HepG2 (cell line): Measurements from ENCODE around the gene PPM1M. TPM values are rescaled to one million over a fixed set of nuclear protein-coding genes. Genes with fewer than 3 reads are reported as not detected.

Experiments
- CTCF ChIP-seq: sonication (generic); formaldehyde crosslinking; IDR thresholded peaks from 2 replicates; pipeline ENCODE4 v1.5.0; 2020; ENCODE audit warnings: mild to moderate bottlenecking, missing genetic modification reagents, moderate library complexity
- HNRNPL ChIP-seq: fragments of 200-400 bp; formaldehyde crosslinking; IDR thresholded peaks from 2 replicates; pipeline ENCODE4 v1.6.1; 2017; ENCODE audit warnings: mild to moderate bottlenecking, low read depth, low read length
- JUNB ChIP-seq: sonication (generic); formaldehyde crosslinking; IDR thresholded peaks from 2 replicates; pipeline ENCODE4 v1.8.0; 2022; ENCODE audit warnings: missing genetic modification reagents, mild to moderate bottlenecking, borderline replicate concordance
- MYPOP ChIP-seq: sonication (generic); formaldehyde crosslinking; IDR thresholded peaks from 2 replicates; pipeline ENCODE4 v1.8.1; 2023; ENCODE audit warnings: mild to moderate bottlenecking, moderate library complexity, missing genetic modification reagents
- PCBP1 ChIP-seq: fragments of 200-400 bp; formaldehyde crosslinking; IDR thresholded peaks from 2 replicates; pipeline ENCODE4 v1.6.1; 2017; ENCODE audit warnings: mild to moderate bottlenecking, low read depth, low read length, borderline replicate concordance
- PRPF4 ChIP-seq: fragments of 200-400 bp; formaldehyde crosslinking; IDR thresholded peaks from 2 replicates; pipeline ENCODE4 v1.6.1; 2016; ENCODE audit warnings: low read length, low read depth; ENCODE audit not compliant: poor library complexity, severe bottlenecking
- ZFP91 ChIP-seq: sonication (generic); formaldehyde crosslinking; IDR thresholded peaks from 2 replicates; pipeline ENCODE4 v1.9.0; 2022; ENCODE audit warnings: missing genetic modification reagents, mild to moderate bottlenecking, borderline replicate concordance
- ZNF326 ChIP-seq: sonication (generic); formaldehyde crosslinking; IDR thresholded peaks from 2 replicates; pipeline ENCODE4 v1.4.0; 2020; ENCODE audit warnings: missing genetic modification reagents, borderline replicate concordance
- ZNF574 ChIP-seq: sonication (generic); formaldehyde crosslinking; IDR thresholded peaks from 2 replicates; pipeline ENCODE4 v1.4.0; 2020; ENCODE audit warnings: missing genetic modification reagents
- ZNF672 ChIP-seq: sonication (generic); formaldehyde crosslinking; IDR thresholded peaks from 2 replicates; pipeline ENCODE4 v1.8.1; 2022; ENCODE audit warnings: missing genetic modification reagents
- polyA plus RNA-seq, 8 experiments: library from polyadenylated mRNA; depleted of rRNA in 3 of 8; stranded (reverse) in 7 of 8; unstranded in 1 of 8; fragments of >200 nt; fragmentation: Illumina TruSeq in 4 of 8; extraction: Trizol in 4 of 8; gene quantifications; 2 replicates each; pipeline versions ENCODE4 v1.2.1 to v1.2.3, GENCODE V29; 2011 to 2016; ENCODE audit warnings: low read depth in 4 of 8, missing spikeins in 1 of 8, mixed read lengths in 1 of 8; ENCODE audit not compliant: insufficient read depth in 1 of 8
- total RNA-seq, 5 experiments: library from RNA; depleted of rRNA; stranded (reverse); fragments of >200 nt; fragmentation: Illumina TruSeq; extraction: Trizol; gene quantifications; 2 replicates each; pipeline ENCODE4 v1.2.3, GENCODE V29; 2016; ENCODE audit warnings: low read depth in 1 of 5

PPM1M gene
- total and polyA plus RNA-seq, 2 of the 13 experiments (the other 11 are each of a cell fraction or from before 2014, with no cell fraction given) = 2.5 to 5.9 TPM

- TF ChIP-seq MYPOP (no peak), ZNF574 (CRISPR knock-in tag) (no peak), CTCF (CRISPR knock-in tag) (peak; percentile 46), PCBP1 (0 out of 2 replicates have a peak, but pooled peaks have one; percentile 3), JUNB (CRISPR knock-in tag) (peak; percentile 25; the same call in 1 of the 2 replicates), ZFP91 (CRISPR knock-in tag) (peak; percentile 16; the same call in 1 of the 2 replicates), PRPF4 (peak; percentile 42), ZNF326 (peak; percentile 84; the same call in 1 of the 2 replicates), HNRNPL (peak; percentile 15; the same call in 1 of the 2 replicates), ZNF672 (0 out of 2 replicates have a peak, but pooled peaks have one; percentile 57)
Measured at GRCh38 chr3:52298149-52299098, 52.9 kb downstream of the PPM1M start (continued).
